Measurements from ENCODE around the gene COL26A1.

The COL26A1 gene

DNA sequence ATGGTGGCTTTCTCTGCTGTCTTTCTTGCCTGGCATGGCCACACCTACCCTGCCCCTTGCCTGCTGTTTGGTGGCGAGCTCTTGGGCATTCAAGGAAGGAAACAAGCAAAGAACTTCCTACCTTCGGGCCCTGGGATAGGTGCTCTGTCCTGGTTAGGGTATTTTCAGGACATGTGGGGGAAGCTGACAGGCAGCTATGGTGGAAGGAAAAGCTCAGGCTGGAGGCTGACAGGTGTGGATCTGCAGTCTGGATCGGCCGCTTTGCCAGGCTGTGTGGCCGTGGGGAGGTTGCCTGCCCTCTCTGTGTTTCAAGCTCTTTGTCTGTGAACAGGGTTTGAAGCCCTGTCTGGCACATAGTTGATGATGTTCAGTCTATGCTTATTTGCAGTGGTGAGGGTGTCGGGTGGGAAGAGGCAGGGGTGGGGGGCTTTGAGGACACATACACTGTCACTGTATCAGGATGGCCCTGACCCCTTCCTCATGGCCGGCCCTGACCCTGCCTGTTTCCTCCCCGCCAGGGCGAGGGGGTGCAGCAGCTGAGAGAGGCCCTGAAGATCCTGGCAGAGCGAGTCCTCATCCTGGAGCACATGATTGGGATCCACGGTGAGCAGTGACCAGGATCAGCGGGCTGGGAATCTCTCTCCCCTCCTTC is 192.7 kb downstream of the COL26A1 start:
- no peak for DNase-seq

DNA sequence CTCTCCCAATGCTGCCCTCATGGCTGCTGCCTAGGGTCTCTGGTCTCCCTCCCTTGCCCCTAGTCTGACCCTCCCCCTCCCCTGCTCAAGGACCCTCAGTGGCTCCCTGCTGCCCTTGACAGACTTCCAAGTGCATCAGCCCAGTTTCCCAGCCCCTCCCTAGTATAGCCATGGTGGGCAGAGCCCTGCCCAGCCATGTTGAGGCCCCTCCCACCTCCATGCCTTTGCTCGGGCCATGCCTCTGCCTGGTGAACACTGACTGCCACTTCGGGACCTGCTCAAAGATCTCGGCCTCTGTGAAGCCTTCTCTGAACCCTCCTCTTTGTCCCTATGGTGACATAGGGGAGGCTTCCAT is 193.2 kb downstream of the COL26A1 start:
- DNase-seq, result peak; percentile 31

DNA sequence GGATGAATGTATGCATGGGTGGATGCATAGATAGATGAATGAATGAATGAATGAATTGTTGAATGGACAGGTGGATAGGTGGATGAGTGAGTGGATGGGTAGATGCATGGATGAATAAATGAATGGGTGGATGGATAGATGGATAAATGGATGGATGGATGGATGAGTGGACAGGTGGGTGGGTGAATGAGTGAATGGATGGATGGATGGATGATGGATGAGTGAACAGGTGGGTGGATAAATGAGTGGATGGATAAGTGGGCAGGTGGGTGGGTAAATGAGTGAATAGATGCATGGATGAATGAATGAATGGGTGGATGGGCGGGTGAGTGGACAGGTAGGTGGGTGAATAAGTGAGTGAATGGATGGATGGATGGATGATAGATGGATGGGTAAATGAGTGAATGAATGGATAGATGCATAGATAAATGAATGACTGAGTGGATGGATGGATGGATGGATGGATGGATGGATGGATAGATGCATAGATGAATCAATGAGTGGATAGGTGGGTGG is 193.8 kb downstream of the COL26A1 start:
- peak; percentile 7 for DNase-seq

DNA sequence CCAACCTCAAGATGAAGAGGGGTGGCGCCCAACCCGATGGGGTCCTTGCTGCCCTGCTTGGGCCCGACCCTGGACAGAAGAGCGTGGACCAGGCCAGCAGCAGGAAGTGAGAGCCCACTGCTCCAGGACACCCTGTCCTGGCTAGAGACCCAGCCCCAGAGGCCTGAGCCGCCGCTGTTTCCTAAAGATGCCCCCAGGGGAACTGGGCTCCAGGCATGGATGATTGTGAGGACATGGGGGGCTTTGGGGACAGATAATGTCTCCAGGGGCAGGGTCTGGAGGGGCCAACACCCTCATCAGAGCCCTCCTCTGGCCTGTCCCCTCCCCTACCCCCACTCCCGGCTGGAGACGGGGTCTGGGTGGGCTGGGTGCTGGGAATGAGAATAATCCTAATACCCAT is 194.7 kb downstream of the COL26A1 start:
- peak; percentile 45 for DNase-seq

DNA sequence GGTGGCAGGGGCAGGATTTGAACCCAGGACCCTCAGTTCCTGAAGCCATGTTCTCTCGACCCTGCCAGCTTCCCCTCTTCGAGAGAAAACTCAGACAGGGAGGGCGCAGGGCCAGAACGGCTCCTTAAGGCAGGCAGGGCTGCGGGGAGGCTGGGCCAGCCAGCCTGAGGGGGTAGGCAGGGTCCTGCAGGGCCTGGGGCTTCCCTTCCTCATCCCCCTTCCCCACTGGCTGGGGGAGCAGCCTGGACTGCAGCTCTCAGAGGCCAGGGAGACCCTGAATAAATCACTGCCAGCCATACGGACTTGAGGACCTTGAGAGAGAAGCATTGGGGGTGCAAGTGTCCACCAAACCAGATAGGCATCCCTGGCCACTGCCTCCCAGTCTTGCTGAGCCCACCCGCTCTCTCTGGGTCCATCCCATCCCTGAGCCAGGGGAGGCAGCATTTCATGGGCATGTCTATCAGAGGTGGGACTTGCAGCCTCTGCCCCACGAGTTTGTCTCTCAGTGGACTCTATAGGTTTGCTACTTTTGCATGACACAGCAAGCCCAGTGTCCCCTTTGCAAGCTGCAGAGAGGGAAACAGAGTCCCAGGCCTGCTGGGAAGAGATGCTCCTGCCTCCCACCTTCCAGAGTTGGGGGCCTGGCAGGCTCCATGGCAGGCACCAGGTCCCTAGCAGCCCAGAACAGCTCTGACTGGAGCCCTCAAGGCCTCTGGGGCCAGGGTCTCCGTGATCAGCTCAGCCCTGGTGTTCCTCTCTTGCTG is 195.5 kb downstream of the COL26A1 start:
- DNase-seq, result peak; percentile 43

DNA sequence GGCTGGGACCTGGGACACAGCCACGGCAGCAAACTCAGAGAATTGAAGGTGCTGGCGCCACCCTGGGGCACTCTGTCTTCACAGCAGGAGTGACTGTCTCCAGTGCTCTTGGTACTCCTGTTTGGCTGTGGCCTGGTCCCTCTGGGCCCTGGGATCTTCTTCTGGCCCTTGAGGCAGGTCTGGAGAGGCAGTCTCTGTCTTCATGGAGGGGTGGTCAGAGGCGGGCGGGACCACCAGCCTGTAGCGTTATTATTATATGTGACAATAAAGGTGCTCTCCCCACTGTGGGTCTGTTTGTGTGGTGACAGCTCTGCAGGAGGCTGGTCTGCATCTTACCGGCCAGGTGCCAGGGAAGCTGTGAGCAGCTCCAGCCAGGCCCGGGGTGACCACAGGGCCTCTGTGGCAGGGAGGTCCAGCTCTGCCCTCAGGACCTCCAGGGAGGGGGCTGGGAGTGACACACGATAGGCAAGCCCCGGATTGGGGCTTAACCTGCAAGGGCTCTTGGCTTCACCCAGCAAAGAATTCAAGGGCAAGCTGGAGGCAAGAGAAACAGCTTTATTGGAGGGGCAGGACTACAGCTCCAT is 196.2 kb downstream of the COL26A1 start:
- peak; percentile 67 for DNase-seq

DNA sequence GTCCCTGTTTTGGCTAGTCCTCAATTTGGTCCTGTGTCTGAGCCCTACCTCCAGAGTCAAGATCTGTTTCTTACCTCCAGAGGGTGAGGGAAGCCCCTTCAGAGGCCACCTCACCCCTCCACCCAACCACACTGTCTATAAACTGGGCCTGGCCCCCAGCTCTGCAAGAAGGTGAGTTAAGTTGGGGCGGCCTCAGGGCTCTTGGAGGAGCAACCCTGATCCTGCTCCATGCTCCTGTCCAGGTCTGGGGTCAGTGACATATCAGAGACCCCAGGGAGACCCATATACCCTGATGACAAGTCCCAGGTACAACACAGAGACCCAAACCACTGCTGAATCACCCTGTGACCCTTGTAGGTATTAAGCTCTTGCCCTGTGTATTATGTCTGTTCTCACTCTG is 196.9 kb downstream of the COL26A1 start:
- peak; percentile 32 for DNase-seq

DNA sequence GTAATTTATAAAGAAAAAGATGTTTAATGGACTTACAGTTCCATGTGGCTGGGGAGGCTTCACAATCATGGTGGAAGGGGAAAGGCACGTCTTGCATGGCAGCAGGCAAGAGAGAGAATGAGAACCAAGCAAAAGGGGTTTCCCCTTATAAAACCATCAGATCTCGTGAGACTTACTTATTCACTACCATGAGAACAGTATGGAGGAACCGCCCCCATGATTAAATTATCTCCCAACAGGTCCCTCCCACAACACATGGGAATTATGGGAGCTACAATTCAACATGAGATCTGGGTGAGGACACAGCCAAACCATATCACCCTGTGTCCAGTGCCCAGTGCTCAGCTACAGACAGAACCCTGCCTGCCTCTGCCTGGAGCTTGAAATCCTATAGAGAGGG is 197.3 kb downstream of the COL26A1 start:
- DNase-seq, result peak; percentile 22

DNA sequence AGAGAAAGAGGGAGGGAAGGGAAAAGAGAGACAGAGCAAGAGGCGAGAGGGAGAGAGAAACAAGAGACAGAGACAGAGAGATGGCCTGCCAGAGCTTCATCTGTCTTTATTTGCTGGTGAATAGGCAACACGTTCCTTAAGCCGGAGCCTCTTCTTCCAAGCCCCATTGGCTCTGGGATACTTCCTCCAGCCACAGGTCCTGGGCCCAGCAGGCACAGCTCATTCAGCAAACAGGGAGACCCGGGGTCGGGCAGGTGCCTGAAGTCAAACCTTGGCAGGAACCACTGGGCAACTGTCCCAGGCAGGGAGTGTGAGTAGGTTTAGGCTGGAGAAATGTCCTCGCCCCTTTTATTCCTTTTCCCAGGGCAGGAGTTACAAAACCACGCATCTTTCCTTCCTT is 198.2 kb downstream of the COL26A1 start:
- peak; percentile 35 for DNase-seq

DNA sequence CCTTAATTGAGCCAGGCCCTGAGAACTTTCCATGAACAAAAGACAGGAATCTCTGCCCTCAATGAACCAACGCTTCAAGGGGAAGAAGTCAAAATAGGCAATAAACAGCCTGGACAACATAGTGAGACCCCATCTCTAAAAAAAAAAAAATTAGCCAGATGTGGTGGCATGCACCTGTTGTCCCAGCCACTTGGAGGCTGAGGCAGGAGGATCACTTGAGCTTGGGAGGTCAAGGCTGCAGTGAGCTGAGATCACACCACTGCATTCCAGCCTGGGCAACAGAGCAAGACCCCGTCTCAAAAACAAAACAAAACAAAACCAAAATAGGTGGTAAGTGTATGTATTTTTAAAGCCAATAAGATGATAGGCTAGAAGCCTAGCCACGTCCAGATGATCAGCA is 198.6 kb downstream of the COL26A1 start:
- peak; percentile 1 for DNase-seq

DNA sequence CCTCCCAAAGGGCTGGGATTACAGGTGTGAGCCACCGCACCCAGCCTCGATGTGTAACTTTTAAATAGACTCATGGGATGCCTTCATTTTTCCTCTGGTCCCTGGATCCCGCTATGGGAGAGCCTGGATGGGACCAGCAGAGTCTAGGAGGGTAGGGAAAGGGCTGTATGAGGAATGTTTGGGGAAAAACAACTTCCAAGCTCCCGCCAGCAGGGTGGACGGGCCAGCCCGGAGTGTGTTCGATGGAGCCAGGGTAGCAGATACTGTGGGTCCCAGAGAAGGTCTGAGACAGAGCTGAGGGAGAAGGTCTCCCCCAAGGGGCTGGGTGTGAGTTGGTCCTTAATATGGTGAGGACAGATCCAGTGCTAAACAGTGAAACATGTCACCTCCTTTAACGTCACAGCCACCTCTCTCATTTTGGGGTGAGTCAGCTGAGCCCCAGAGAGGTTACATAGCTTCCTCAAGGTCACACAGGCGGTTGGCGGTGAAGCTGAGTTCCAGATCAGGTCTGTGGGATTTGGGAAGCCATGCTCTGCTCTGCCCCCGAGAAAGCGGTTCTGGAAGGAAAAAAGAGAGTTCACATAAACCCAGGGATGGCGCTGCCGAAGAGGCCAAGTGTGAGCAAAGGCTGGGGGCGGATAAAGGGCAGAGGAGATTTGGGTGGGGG is 200.0 kb downstream of the COL26A1 start:
- peak; percentile 50 for DNase-seq

DNA sequence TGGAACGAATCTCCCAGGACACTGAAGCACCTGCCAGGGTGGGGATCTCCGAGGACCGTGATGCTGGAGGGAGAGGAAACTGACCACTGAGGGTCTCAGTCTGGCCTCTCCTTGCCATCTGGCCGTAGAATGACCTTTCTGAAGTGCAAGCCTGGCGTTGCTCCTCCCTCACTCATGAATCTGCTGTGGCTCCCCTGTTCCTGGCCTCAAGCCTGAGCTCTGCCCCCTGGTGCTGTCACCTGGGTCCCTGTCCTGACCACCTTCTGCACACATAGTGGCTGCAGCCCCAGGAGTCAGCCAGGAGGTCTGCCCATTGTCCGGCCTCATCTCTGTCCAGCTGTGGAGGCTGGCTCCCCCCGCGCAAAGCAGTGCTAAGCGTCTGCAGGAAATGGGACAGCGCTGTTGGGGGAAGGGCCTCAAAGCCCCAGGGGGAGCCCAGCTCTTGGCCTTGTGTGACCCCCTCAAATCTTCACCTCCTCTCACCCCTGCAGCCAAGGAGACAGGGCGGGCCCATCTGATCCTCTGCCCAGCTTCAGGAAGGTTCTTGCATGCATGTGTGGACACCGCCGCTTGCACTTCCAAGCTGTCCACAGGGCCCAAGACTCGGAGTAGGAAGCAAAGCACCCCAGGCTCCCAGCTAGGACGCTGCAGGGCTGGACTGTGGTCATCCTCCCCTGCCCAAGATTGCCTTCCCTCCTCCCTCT is 200.7 kb downstream of the COL26A1 start:
- peak; percentile 60 for DNase-seq

DNA sequence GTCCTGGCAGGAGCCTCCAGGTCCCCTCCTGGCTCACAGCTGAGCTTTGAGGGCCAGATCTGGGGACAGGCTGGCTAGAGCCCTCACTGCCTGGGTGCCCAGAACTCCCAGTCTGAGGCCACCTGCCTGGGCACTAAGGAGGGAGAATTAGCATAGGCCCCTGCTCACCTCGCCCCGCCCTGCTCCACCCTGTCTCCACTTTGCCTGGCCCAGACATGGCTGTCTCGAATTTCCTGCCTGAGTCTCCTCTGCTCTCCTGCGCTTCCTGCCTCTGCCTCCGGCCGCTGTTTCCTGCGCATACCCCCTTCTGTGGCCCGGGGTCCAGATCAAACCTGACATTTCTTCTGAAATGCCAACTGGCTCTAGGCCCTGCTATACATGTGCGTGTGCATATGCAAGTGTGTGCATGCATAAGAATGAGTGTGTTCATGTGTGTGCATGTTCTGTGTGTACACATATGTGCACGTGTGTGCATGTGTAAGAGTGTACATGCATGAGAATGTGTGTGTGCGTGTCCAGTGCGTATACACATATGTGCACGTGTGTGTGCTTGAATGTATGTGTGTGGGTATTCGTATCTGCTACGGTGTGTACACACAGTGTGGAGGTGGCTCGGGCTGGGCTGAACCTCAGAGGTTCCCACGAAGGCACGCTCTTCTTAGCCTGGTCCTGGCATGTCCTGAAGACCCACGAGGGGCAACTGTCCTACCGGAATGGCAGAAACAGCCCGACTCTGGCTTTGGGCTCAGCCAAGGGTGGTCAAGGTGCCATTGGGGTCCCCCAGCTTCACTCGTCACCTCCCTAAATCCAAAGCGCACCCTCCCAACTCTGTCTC is 201.5 kb downstream of the COL26A1 start:
- no peak for DNase-seq

DNA sequence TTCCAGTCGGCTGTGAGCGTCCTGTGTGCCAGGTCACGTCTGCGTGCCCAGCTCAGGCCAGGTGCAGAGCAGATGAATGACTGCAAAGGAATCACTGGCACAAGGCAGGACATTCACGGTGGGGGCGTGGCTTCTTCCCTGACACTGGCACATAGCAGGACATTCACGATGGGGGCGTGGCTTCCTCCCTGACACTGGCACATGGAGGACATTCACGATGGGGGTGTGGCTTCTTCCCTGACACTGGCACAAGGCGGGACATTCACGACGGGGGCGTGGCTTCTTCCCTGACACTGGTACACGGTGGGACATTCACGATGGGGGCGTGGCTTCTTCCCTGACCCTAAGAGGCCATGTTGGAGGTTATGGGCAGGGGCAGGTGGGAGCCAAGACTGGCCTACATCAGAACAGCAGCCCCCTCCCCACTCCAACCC is 202.1 kb downstream of the COL26A1 start:
- DNase-seq, result peak; percentile 83

DNA sequence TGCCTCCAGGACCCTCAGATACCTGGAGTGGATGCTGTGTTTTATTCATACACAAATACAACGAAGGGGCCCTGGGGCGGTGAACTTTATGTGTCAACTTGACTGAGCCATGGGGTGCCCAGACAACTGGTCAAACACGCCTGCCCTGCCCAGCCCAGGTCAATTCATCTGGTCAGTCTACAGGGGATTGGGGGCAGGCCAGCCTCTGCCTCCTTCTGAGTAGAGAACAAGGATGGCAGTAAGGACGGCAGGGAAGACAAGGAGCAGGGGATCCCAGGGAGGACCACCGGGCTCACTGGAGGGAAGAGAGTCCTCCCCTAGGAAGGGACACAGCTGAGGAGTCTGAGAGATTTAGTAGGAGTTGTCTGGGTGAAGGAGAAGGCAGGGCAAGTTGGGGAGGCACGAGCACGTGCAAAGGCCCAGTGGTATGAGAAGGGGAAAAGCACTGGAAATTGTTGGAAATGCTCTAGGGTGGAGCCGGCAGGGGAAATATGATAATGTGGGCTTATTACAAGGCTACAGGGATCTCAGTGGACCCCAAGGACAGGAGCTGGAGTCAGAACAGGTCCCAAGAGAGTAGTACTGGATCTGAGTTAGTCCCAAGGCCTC is 203.0 kb downstream of the COL26A1 start:
- peak; percentile 49 for DNase-seq

DNA sequence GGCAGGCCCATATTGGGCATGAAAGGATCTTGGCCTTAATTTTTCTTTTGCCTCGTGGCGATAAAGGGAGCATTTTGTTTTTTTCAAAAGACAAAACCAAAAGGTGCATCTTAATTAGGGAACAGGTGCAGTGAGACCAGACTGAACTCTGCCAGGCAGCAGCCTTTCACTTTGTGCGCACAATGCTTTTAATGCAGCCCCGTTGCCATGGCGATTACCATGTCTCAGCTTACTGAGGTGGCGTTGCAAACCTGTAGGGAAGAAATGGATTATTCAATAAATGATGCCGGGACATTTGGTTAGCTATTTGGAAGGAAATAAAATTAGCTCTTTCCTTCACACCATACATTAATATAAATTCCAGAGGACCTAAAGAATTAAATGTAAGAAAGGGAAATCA is 204.6 kb downstream of the COL26A1 start:
- no peak for DNase-seq

DNA sequence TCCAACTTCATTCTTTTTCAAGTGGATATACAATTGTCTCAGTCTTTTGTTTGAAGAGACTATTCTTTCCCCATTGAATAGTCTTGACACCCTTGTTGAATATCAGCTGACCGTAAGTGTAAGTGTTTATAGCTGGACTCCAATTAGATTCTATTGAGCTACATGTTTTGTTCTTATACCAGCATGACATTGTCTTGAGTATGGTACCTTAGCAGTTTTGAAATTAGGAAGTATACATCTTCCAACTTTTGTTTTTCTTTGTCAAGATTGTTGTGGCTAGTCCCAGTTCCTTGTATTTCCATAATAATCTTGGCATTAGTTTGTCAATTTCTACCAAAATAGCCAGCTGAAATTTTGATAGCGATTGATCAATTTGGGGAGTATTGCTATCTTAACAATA is 209.5 kb downstream of the COL26A1 start:
- no peak for DNase-seq

DNA sequence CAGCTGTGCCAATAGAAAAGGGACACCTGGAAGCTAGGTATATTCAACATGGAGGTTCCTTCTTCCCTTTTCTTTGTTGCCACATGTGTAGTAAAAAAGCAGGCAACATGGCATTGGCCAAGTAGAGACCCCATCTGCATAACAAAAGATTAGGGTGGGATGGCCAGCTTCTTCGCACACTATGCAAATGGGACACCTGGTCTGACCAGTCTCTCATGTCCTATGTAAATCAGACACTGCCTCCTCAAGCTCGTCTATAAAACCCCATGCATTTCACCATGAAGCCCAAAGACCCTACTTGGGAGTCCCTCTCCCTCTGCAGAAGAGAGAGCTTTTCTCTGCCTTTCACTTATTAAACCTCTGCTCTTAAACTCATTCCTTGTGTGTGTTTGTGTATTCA is 212.5 kb downstream of the COL26A1 start:
- peak; percentile 58 for DNase-seq

DNA sequence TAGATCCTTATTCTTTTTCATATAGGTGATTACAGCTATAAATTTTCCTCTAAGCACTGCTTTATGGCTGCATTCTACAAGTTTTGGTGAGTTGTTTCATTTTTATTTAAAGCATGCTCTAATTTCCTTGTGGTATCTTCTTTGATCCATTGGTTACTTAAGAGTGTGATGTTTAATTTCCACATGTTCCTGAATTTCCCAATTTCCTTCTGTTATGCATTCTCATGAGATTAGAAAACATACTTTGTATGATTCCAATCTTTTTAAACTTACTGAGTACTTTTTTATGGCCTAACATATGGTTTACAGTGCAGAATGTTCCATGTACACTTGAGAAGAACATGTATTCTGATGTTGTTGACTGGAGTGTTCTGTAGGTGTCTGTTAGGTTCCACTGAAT is 213.0 kb downstream of the COL26A1 start:
- DNase-seq, result no peak

DNA sequence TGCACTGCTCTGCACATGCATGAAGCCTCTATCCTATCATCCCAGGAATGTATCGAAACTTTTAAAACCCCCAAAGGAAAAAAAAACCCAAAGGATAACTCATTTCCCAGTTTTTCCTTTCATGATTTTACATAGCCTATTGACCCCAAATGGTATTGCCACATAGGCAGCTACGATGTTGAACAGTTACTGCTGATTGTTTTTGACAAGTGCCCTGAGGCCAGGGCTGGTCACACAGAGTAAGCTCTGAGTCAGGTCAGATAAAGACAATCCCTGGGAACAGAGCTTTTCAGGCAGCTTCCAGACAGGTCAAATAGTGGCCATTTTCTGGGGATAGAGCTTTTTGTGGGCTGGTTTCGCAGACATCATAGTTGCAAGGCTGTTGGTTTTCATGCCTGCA is 214.3 kb downstream of the COL26A1 start:
- peak; percentile 65 for DNase-seq

DNA sequence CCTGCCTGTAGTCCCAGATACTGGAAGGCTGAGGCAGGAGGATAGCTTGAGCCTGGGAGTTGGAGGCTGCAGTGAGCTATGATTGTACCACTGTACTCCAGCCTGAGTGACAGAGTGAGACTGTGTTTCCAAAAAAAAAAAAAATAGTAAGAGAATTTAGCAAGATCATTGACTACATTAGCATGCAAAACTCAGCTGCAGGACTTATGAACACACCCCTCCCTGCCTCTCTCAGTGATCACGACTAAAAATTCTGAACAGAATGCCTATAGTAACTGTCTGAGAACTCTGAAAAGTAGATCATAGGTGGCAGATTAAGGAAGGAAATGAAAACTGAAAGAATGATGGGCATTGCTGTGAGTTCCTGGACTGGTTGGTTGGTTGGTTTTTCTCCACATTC is 215.9 kb downstream of the COL26A1 start:
- DNase-seq, result no peak
